GM20000 (cell line): Measurements from ENCODE around the gene ACSM4.
"Not testable (repeated sequence)": the region's sequence is repeated elsewhere in the genome, so short reads cannot be mapped to it uniquely, and the experiment has no call there.

ENCODE experiments used
- DNase-seq: peaks from one replicate; pipeline ENCODE4 v3.0.0; 2012; ENCODE audit warnings: low spot score
- TF ChIP-seq, protein P1 (sequence below): IDR thresholded peaks from 2 replicates; pipeline ENCODE4 v1.5.1; 2012; ENCODE audit warnings: mild to moderate bottlenecking, control low read depth; ENCODE audit errors: extremely low read depth, missing control alignments

ACSM4 gene

DNA sequence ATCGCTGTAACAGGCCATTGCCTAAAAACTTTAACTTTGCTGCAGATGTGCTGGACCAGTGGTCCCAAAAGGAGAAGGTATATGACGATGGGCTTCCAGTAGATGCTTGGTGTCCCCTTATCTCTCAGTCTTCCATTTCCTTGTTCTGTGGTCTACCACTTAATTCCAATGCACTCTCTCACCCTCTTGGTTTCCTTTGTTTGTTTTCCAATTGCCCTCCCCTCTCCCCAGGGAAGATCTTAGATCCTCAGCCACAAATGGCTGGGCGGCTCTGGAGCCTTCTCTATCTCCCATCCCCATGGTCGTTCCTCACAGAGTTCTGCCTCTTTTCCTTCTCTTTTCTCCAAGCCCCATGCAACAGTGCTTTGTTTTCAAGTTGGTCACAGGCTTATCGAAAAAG is 584 bp downstream of the ACSM4 start:
- TF ChIP-seq, protein P1, sequence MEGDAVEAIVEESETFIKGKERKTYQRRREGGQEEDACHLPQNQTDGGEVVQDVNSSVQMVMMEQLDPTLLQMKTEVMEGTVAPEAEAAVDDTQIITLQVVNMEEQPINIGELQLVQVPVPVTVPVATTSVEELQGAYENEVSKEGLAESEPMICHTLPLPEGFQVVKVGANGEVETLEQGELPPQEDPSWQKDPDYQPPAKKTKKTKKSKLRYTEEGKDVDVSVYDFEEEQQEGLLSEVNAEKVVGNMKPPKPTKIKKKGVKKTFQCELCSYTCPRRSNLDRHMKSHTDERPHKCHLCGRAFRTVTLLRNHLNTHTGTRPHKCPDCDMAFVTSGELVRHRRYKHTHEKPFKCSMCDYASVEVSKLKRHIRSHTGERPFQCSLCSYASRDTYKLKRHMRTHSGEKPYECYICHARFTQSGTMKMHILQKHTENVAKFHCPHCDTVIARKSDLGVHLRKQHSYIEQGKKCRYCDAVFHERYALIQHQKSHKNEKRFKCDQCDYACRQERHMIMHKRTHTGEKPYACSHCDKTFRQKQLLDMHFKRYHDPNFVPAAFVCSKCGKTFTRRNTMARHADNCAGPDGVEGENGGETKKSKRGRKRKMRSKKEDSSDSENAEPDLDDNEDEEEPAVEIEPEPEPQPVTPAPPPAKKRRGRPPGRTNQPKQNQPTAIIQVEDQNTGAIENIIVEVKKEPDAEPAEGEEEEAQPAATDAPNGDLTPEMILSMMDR, result no peak
- no peak for DNase-seq

DNA sequence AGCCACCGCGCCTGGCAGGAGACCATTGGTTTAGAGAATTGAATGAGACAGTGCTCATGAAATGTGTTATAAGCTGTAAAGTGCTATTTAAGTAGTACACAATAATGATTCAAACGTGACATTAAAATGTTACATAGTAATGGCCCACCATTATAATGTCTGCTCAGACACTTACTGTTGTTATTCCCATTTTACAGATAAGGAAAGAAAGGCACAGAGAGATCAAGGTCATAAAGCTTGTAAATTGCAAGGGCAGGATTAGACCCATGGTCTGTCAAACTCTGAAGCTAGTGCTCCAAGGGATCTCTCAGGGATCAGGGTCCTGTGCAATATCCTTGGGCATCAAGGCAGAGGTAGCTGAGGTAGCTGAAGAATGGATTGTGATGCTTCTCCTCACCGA is 6.2 kb downstream of the ACSM4 start:
- DNase-seq, result no peak
- TF ChIP-seq, protein P1, result no peak

DNA sequence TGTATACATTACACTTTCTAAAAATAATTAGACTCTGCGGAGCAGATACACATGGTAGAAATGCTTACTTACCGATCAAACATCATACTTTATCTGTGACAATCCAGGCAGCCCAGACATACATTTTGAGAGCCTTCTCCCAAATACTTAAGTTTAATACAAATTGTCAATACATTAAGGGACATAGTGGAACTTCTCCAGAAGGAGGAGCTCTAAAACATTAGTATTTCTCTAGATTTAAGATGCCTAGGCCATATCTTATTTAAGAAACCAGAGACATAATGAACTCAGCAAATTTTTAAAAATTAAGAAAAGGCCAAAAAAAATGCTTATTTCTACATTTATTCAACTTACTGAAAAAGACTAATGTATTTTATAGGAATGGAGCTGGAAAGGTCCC is 16.1 kb downstream of the ACSM4 start:
- DNase-seq, result no peak

DNA sequence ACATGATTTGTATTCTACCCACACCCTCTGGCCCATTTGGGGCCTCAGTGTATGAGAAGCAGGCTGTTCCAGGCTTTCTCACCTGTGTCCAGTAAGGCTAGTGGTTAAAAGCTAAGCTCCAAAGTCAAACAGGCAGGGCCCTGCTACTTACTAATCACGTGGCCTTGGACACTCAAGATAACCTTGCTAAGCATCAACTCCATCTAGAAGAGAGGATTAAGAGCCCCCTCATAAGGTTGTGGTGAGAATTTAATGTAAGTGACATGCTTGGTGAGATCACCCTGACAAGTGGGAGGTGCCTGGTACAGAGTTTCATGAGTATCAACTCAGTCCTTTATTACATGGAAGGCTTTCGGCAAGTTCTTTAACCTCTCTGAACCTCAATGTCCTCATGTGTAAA is 17.8 kb downstream of the ACSM4 start:
- TF ChIP-seq, protein P1, result no peak
- no peak for DNase-seq

More for the DNA sequence above, 16.1 kb downstream of the ACSM4 start:
- TF ChIP-seq, protein P1, result no peak

DNA sequence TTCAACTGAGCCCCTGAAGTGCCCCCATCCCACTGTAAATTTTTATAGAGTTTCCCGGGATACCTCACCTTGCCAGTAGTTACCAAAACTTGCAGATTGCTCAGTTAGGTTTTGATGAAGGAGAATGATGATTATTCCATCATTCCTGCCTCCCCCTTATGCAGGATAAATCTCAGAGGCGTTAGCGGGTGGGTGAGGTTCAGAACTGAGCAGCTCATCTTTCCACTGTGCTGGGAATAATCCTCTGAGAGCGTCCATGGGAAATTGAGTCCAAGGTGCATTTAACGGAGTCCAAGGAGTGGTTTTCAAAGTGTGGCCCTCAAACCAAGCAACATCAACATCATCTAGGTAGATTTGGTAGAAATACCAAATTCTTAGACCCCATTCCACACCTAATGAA is 18.7 kb downstream of the ACSM4 start:
- TF ChIP-seq, protein P1, result no peak
- DNase-seq, result no peak

DNA sequence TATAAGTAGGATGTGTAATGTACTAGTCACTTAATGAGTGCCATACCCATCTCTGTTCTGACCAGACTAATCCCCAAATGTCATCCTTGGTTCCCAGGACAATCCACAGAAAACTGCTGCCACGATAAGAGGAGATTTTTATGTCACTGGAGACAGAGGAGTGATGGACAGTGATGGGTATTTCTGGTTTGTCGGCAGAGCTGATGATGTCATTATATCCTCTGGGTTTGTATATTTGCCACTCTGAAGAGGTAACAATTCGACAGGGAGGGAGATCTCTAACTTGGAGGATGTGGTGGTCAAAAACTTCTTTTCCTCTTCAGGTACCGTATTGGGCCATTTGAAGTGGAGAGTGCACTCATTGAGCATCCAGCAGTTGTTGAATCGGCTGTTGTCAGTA is 20.3 kb downstream of the ACSM4 start:
- TF ChIP-seq, protein P1, result no peak
- DNase-seq, result no peak

DNA sequence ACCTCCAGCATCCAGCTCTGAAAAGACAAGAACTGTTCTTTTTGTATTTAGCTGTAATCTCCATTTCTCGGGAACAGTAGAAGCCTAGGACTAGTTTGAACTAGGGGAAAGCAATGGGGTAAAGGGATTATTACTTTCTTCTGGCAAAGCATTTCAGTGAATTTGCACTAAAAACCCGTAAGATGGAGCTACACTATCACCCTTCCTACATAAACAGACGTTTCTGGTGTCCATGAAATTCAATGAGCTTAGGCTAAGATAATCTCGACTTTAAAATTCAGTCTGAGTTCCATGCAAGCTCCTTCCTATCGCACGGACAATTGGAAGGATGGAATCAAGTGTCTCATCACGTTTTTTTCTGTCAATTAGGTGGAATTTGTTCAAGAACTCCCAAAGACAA is 24.0 kb downstream of the ACSM4 start:
- TF ChIP-seq, protein P1, result no peak
- DNase-seq, result no peak

DNA sequence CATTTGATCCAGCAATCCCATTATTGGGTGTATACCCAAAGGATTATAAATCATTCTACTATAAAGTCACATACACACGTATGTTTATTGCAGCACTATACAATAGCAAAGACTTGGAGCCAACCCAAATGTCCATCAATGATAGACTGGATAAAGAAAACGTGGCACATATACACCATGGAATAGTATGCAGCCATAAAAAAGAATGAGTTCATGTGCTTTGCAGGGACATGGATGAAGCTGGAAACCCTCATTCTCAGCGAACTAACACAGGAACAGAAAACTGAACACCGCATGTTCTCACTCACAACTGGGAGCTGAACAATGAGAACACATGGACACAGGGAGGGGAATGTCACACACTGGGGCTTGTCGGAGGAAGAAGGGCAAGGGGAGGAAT is 33.9 kb downstream of the ACSM4 start:
- not testable (repeated sequence) for DNase-seq
